Panc1 (cell line): Measurements from ENCODE around the gene ZDHHC11B.

Source experiments
- CTCF ChIP-seq: fragments of 450-650 bp; IDR thresholded peaks from 2 replicates; pipeline ENCODE4 v1.5.1; 2017; ENCODE audit warnings: mild to moderate bottlenecking
- POLR2AphosphoS5 ChIP-seq: IDR thresholded peaks from 2 replicates; pipeline ENCODE4 v1.6.1; 2012; ENCODE audit warnings: mild to moderate bottlenecking, low read depth, low read length, moderate library complexity
- SIN3A ChIP-seq: IDR thresholded peaks from 2 replicates; pipeline ENCODE4 v1.6.1; 2012; ENCODE audit warnings: low read depth, mild to moderate bottlenecking, low read length, moderate library complexity, borderline replicate concordance; ENCODE audit not compliant: insufficient read depth
- TCF7L2 ChIP-seq: IDR thresholded peaks from 2 replicates; pipeline ENCODE4 v1.6.1; 2011; ENCODE audit warnings: mild to moderate bottlenecking, low read depth, low read length, inconsistent platforms
- TF ChIP-seq, protein P1 (sequence below), 2 experiments: IDR thresholded peaks; 2 replicates each; pipeline ENCODE4 v1.6.1; 2011 to 2012; ENCODE audit warnings: low read depth in 2 of 2, control low read depth in 1 of 2, low read length in 1 of 2, mild to moderate bottlenecking in 1 of 2, moderate library complexity in 1 of 2; ENCODE audit not compliant: insufficient read depth in 1 of 2

- TF ChIP-seq CTCF, result no peak
- TF ChIP-seq, protein P1, sequence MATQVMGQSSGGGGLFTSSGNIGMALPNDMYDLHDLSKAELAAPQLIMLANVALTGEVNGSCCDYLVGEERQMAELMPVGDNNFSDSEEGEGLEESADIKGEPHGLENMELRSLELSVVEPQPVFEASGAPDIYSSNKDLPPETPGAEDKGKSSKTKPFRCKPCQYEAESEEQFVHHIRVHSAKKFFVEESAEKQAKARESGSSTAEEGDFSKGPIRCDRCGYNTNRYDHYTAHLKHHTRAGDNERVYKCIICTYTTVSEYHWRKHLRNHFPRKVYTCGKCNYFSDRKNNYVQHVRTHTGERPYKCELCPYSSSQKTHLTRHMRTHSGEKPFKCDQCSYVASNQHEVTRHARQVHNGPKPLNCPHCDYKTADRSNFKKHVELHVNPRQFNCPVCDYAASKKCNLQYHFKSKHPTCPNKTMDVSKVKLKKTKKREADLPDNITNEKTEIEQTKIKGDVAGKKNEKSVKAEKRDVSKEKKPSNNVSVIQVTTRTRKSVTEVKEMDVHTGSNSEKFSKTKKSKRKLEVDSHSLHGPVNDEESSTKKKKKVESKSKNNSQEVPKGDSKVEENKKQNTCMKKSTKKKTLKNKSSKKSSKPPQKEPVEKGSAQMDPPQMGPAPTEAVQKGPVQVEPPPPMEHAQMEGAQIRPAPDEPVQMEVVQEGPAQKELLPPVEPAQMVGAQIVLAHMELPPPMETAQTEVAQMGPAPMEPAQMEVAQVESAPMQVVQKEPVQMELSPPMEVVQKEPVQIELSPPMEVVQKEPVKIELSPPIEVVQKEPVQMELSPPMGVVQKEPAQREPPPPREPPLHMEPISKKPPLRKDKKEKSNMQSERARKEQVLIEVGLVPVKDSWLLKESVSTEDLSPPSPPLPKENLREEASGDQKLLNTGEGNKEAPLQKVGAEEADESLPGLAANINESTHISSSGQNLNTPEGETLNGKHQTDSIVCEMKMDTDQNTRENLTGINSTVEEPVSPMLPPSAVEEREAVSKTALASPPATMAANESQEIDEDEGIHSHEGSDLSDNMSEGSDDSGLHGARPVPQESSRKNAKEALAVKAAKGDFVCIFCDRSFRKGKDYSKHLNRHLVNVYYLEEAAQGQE (IDR thresholded peaks at IDR 0.05; ENCODE audit: insufficient read depth in 1 of 2, low read depth in 2 of 2, low read length in 1 of 2), result no peak
- TF ChIP-seq TCF7L2, result no peak
- no peak for TF ChIP-seq POLR2AphosphoS5
- TF ChIP-seq SIN3A, result no peak
Observed at GRCh38 chr5:662751-663435, 121.6 kb downstream of the ZDHHC11B start.
